ENCODE data around the gene PLA2G4E. TPM values are rescaled to one million over a fixed set of nuclear protein-coding genes. Genes with fewer than 3 reads are reported as not detected.

PLA2G4E gene
- total and polyA plus RNA-seq, 2 of the 13 experiments (the other 11 are each of a cell fraction or from before 2014, with no cell fraction given), result not detected

GRCh38 chr15:42033214-42033873 is 12.5 kb upstream of the PLA2G4E start:
- H3K4me3 ChIP-seq (replicated peaks in 1 of 3; ENCODE audit: insufficient read depth in 1 of 3, low read depth in 2 of 3, low read length in 3 of 3), result no peak overlapping the region
- no peaks in the 10 kb centered on the region for H3K79me2 ChIP-seq (ENCODE audit: insufficient read depth, low read length)
- H3K36me3 ChIP-seq (replicated peaks in 1 of 2; ENCODE audit: control insufficient read depth in 1 of 2, insufficient read depth in 2 of 2, low read length in 2 of 2), result no peaks in the 10 kb centered on the region
- no TSS peak for BruUV-seq (replicated peaks)
- ChIA-PET CTCF (ENCODE audit: low intra/inter-chr PET ratio, low total read pairs) (no interaction called here), POLR2A (no interaction called here)
- ATAC-seq (no peak), FAIRE-seq (no peak), DNase-seq (ENCODE audit: low spot score) (no peak)
- H3K9ac ChIP-seq (ENCODE audit: insufficient read depth, low read depth, low read length), result no peak overlapping the region
- H3K9me3 ChIP-seq (ENCODE audit: low read length), result 0 out of 2 replicates have a peak, but pooled peaks cover 4% of the 10 kb centered on the region
- H4K20me1 ChIP-seq (ENCODE audit: insufficient read depth, low read length), result no peaks in the 10 kb centered on the region
- peaks cover 36% of the 10 kb centered on the region for H3K4me1 ChIP-seq (ENCODE audit: insufficient read depth, low read length)
- in situ Hi-C loops (cut with HindIII; ENCODE audit: extremely low pct_ligation_motif_present, low pct_unique_long_range_greater_than_20kb) (no loop called here), intact Hi-C loops (cut with micrococcal nuclease; ENCODE audit: unreplicated experiment) (no loop called here)
- no CpG with 5 or more reads among the region's 3 CpGs for WGBS (ENCODE audit: low lambda C conversion rate)
- no peak overlapping the region for H3K4me2 ChIP-seq (ENCODE audit: low read depth, low read length)
- no peak overlapping the region for H2AFZ ChIP-seq (ENCODE audit: low read length)
- no peak for TF ChIP-seq YY1 (IDR thresholded peaks at IDR 0.05; ENCODE audit: insufficient read depth, insufficient replicate concordance, low read depth, low read length)
- no peak for TF ChIP-seq RARA (CRISPR knock-in tag; IDR thresholded peaks at IDR 0.05)
- no peak for TF ChIP-seq ZBTB38 (CRISPR knock-in tag; IDR thresholded peaks at IDR 0.05)
- TF ChIP-seq ZNF784 (CRISPR knock-in tag; IDR thresholded peaks at IDR 0.05; ENCODE audit: borderline replicate concordance), result no peak
- TF ChIP-seq ZBTB7B (CRISPR knock-in tag; IDR thresholded peaks at IDR 0.05), result no peak
- TF ChIP-seq ZNF124 (CRISPR knock-in tag; IDR thresholded peaks at IDR 0.05), result no peak
- TF ChIP-seq ZNF230 (CRISPR knock-in tag; IDR thresholded peaks at IDR 0.05), result no peak
- TF ChIP-seq ZNF430 (CRISPR knock-in tag; IDR thresholded peaks at IDR 0.05), result no peak
- TF ChIP-seq HES4 (CRISPR knock-in tag; IDR thresholded peaks at IDR 0.05; ENCODE audit: borderline replicate concordance), result no peak
- H3K27ac ChIP-seq (ENCODE audit: extremely low read length, insufficient read depth, low read length), result no peak overlapping the region
- H3K27me3 ChIP-seq (ENCODE audit: control insufficient read depth in 1 of 2, insufficient read depth in 2 of 2, low read length in 2 of 2), result peaks cover 0 to 7% of the 10 kb centered on the region in 2 experiments; a peak in 1 of 5 replicates

Measured in HepG2 (cell line).